ENCODE results near the gene ESPNL. TPM values are rescaled to one million over a fixed set of nuclear protein-coding genes. Genes with fewer than 3 reads are reported as not detected.

ESPNL gene
- total RNA-seq, 1 donor from 2014 or later: 0.85 TPM

GRCh38 chr2:238140721-238141540, 40.8 kb downstream of the ESPNL start:
- DNase-seq (ENCODE audit: low read depth): no peak

GRCh38 chr2:238141541-238142318, 41.6 kb downstream of the ESPNL start:
- DNase-seq (ENCODE audit: low read depth): peak; percentile 83

GRCh38 chr2:238142382-238143205, 42.5 kb downstream of the ESPNL start:
- peak; percentile 19 for DNase-seq (ENCODE audit: low read depth)

GRCh38 chr2:238143239-238143951, 43.3 kb downstream of the ESPNL start:
- peak; percentile 86 for DNase-seq (ENCODE audit: low read depth)

- DNase-seq (ENCODE audit: low read depth): no peak
Observed at GRCh38 chr2:238144262-238144661, 44.1 kb downstream of the ESPNL start.

GRCh38 chr2:238145046-238145445, 44.9 kb downstream of the ESPNL start:
- no peak for DNase-seq (ENCODE audit: low read depth)

GRCh38 chr2:238145851-238146250, 45.7 kb downstream of the ESPNL start:
- DNase-seq (ENCODE audit: low read depth): no peak

GRCh38 chr2:238146884-238147544, 46.9 kb downstream of the ESPNL start:
- peak; percentile 64 for DNase-seq (ENCODE audit: low read depth)

- no peak for DNase-seq (ENCODE audit: low read depth)
Observed at GRCh38 chr2:238148981-238149380, 48.8 kb downstream of the ESPNL start.

GRCh38 chr2:238149841-238150572, 49.9 kb downstream of the ESPNL start:
- DNase-seq (ENCODE audit: low read depth): no peak

GRCh38 chr2:238150686-238151085, 50.5 kb downstream of the ESPNL start:
- no peak for DNase-seq (ENCODE audit: low read depth)

- no peak for DNase-seq (ENCODE audit: low read depth)
Observed at GRCh38 chr2:238151205-238151604, 51.1 kb downstream of the ESPNL start.

GRCh38 chr2:238151628-238152235, 51.6 kb downstream of the ESPNL start:
- DNase-seq (ENCODE audit: low read depth): no peak

GRCh38 chr2:238152771-238153688, 52.9 kb downstream of the ESPNL start:
- no peak for DNase-seq (ENCODE audit: low read depth)

- DNase-seq (ENCODE audit: low read depth): no peak
Observed at GRCh38 chr2:238154570-238154969, 54.4 kb downstream of the ESPNL start.

- DNase-seq (ENCODE audit: low read depth): peak; percentile 96
Observed at GRCh38 chr2:238155051-238155760, 55.1 kb downstream of the ESPNL start.

- DNase-seq (ENCODE audit: low read depth): peak; percentile 39
Observed at GRCh38 chr2:238155761-238156694, 55.9 kb downstream of the ESPNL start.

All from renal cortical epithelial cell (primary cell).